RCC 7860 (cell line): ENCODE measurements around the gene BICD2.

Experiments used
- DNase-seq: peaks from one replicate; pipeline ENCODE4 v3.0.0-alpha.2; 2015; ENCODE audit warnings: low spot score
- FAIRE-seq: peaks from 2 replicates; lab custom pipeline; 2012; peaks lifted over from hg19 to GRCh38; lab: Jason Lieb, UNC

The BICD2 gene

GRCh38 chr9:92671323-92671722 is 93.3 kb downstream of the BICD2 start:
- DNase-seq (peak; percentile 71), FAIRE-seq (no peak)

- DNase-seq (peak; percentile 97), FAIRE-seq (peak; percentile 67)
Measured at GRCh38 chr9:92669890-92670708, 94.5 kb downstream of the BICD2 start, which contains the start of gene IPPK. Gene IPPK, minus strand, starts transcription at chr9:92670131. Its CDS starts 143 bp downstream, at chr9:92669988.

- no peak for FAIRE-seq
- DNase-seq = no peak
Measured at GRCh38 chr9:92669527-92669889, 95.1 kb downstream of the BICD2 start.

GRCh38 chr9:92668746-92669526 is 95.7 kb downstream of the BICD2 start:
- DNase-seq (peak; percentile 57), FAIRE-seq (no peak)

- FAIRE-seq (no peak), DNase-seq (no peak)
Measured at GRCh38 chr9:92666912-92667532, 97.6 kb downstream of the BICD2 start.

- no peak for DNase-seq
- no peak for FAIRE-seq
Measured at GRCh38 chr9:92666236-92666635, 98.4 kb downstream of the BICD2 start.

GRCh38 chr9:92665836-92666235 is 98.8 kb downstream of the BICD2 start:
- no peak for FAIRE-seq
- DNase-seq = no peak

- DNase-seq (no peak), FAIRE-seq (no peak)
Measured at GRCh38 chr9:92664394-92665152, 100.1 kb downstream of the BICD2 start.

GRCh38 chr9:92663951-92664350 is 100.7 kb downstream of the BICD2 start:
- FAIRE-seq = no peak
- no peak for DNase-seq

- DNase-seq (no peak), FAIRE-seq (no peak)
Measured at GRCh38 chr9:92663126-92663525, 101.5 kb downstream of the BICD2 start.

- no peak for FAIRE-seq
- DNase-seq = no peak
Measured at GRCh38 chr9:92661743-92662142, 102.9 kb downstream of the BICD2 start.
